T-helper 17 cell (primary cell): ENCODE results near the gene FAM9A. TPM values are rescaled to one million over a fixed set of nuclear protein-coding genes. Genes with fewer than 3 reads are reported as not detected.
"Not testable (repeated sequence)": the region's sequence is repeated elsewhere in the genome, so short reads cannot be mapped to it uniquely, and the experiment has no call there.

Source experiments
- ATAC-seq: fragments of 150-1000 bp; cut with Tn5 transposase; 2 replicates; pipeline ENCODE4 v1.10.0; 2021; ENCODE audit warnings: mild to moderate bottlenecking, moderate library complexity
- DNase-seq, 3 donors: peaks; one replicate each; pipeline versions ENCODE4 v3.0.0 to v3.0.0-alpha.2; 2020 to 2021
- H3K9me3 ChIP-seq: one replicate; pipeline ENCODE4 v1.7.0; 2013; ENCODE audit warnings: low read length, mild to moderate bottlenecking; ENCODE audit not compliant: control insufficient read depth, poor library complexity, severe bottlenecking
- H3K27ac Mint-ChIP-seq: one replicate; pipeline ENCODE4 v1.8.0; 2022; ENCODE audit warnings: mild to moderate bottlenecking, moderate library complexity, mixed read lengths
- H3K27me3 Mint-ChIP-seq: one replicate; pipeline ENCODE4 v1.8.0; 2022; ENCODE audit warnings: mixed read lengths
- H3K36me3 Mint-ChIP-seq: one replicate; pipeline ENCODE4 v1.8.0; 2022; ENCODE audit warnings: low read depth, mixed read lengths
- H3K4me1 Mint-ChIP-seq: one replicate; pipeline ENCODE4 v1.8.0; 2022; ENCODE audit warnings: mild to moderate bottlenecking, mixed read lengths
- H3K4me3 Mint-ChIP-seq: one replicate; pipeline ENCODE4 v1.8.0; 2022; ENCODE audit warnings: mild to moderate bottlenecking, moderate library complexity, mixed read lengths
- total RNA-seq, 4 donors: library from RNA in 2 of 4; stranded (reverse) in 2 of 4; gene quantifications; one replicate each; pipeline ENCODE4 v1.2.3 and lab custom pipeline; 2022 to 2026

Gene FAM9A
- total RNA-seq, 2 donors from 2014 or later: not detected

DNA sequence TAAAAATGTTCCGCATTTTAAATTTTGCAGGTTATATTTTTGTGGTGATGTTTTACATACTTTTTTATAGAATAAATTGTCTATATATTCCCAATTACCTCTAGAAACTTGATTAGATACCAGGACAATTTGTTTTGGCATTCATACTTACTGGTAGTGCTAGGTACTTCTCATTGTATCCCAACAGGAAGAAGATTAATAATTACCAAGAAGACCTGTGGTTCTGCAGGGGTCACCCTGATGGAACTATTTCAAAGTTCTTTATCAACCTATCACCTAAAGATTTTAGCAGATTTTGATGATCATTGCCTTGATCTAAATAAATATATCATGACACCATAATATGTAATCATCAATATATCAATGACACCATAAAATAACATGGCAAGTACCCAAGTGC, 22.5 kb upstream of the FAM9A start:
- Mint-ChIP-seq H3K27me3 (peaks cover 22% of the 10 kb centered on the region), H3K36me3 (no peaks in the 10 kb centered on the region), H3K27ac (no peak overlapping the region), H3K4me3 (no peak overlapping the region), H3K4me1 (peaks cover 6% of the 10 kb centered on the region)
- ATAC-seq (no peak), DNase-seq (no peak)
- H3K9me3 ChIP-seq: no peaks in the 10 kb centered on the region

DNA sequence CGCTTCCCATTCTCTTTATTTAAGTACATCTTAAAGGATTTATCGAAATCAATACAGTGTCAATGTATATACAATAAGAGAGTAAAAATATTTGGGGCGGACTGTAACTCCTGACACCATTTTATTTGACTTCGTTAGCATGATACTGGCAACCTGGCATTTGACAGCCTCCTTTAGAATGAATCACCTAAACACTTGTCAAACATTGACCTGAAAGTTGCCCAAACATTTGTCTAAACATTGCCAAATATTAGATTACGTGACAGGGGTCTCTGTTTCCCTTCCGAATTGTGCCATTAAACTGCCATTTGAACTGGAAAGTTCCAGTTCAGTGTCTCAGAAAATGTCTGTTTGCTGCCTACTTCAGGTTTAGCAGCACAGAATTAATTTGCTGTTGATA, 20.8 kb upstream of the FAM9A start:
- Mint-ChIP-seq H3K4me1 (peaks cover 6% of the 10 kb centered on the region), H3K36me3 (no peaks in the 10 kb centered on the region), H3K27ac (no peak overlapping the region), H3K27me3 (peaks cover 22% of the 10 kb centered on the region), H3K4me3 (no peak overlapping the region)
- no peak for DNase-seq
- ATAC-seq: no peak
- H3K9me3 ChIP-seq: no peaks in the 10 kb centered on the region

DNA sequence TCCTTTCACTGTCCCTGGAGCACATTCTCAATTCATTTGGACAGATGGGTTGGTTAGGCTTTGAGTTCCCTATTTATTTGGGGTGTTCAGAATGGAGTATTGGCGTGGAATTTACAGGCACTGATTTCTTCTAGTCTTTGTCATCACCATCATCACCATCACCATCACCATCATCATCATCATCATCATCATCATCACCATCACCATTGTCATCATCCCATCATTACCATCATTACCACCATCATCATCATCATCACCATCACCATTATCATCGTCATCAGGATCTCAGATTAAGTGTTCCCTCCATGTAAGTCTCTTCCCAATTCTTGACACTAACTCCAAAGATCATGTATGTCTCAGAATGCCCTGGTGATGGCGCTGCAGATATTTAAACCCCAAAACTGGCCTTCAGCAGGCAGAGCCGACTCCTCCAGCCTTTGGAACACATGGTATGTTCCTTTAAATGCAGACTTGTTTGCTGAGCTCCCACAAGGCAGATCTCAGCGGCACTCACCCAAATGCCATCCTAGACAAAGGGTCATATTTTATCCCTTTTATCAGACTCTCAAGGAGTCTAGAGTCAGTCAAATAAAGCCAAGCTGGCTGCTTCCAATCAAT, 19.8 kb upstream of the FAM9A start:
- Mint-ChIP-seq H3K27me3 (peaks cover 15% of the 10 kb centered on the region), H3K36me3 (no peaks in the 10 kb centered on the region), H3K4me3 (no peak overlapping the region), H3K27ac (no peak overlapping the region), H3K4me1 (peaks cover 6% of the 10 kb centered on the region)
- no peak for ATAC-seq
- DNase-seq: no peak
- H3K9me3 ChIP-seq: no peaks in the 10 kb centered on the region

DNA sequence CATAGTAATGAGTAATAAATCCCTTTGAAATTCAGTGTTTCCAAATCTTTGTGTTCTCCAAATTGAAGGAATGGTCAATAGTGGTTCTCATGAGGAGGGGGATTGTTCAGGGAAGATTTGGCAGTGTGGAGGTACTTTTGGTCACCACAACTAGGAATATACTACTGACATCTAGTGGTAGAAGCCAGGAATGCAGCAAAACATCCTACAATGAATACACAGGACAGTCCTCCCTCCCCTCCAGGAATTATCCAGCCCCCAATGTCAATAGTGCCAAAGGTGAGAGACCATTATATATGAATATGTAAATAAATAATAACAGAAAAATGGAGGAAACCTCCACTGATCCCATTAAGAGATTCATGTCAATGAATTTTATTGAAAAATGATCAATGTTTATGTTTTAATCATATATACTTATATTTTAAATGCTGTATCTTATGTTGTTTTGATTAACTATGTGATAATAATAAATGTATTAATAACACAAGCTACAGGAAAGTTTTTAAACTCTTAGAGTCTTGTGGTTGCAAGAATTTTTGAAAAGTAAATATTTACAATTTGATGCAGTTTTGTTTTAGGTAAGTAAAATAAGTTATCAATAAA, 14.4 kb upstream of the FAM9A start:
- no peak overlapping the region for H3K27ac Mint-ChIP-seq
- H3K9me3 ChIP-seq: no peaks in the 10 kb centered on the region
- H3K4me3 Mint-ChIP-seq: no peak overlapping the region
- DNase-seq: no peak
- H3K27me3 Mint-ChIP-seq: no peaks in the 10 kb centered on the region
- no peaks in the 10 kb centered on the region for H3K4me1 Mint-ChIP-seq
- no peak for ATAC-seq
- H3K36me3 Mint-ChIP-seq: no peaks in the 10 kb centered on the region

DNA sequence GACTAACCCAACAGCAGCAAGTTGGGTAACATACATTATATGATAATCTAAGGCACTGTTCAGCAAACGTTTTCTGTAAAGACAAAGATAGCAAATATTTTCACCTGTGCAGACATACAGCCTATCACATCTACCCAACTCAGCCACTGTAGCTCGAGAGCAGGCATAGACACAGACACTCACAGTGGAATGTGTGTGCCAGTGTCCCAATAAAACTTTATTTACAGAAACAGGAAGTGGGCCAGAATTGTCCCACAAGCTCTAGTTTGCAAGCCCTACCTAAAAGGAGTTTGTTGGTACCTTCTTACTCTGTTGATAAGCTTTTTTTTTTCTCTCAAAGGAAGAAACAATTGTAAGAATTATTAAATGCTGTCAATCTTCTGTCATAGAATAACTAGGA, 11.9 kb upstream of the FAM9A start:
- H3K4me3 Mint-ChIP-seq: no peak overlapping the region
- no peaks in the 10 kb centered on the region for H3K27me3 Mint-ChIP-seq
- DNase-seq (no peak), ATAC-seq (no peak)
- no peaks in the 10 kb centered on the region for H3K9me3 ChIP-seq
- no peaks in the 10 kb centered on the region for H3K36me3 Mint-ChIP-seq
- no peak overlapping the region for H3K27ac Mint-ChIP-seq
- H3K4me1 Mint-ChIP-seq: no peaks in the 10 kb centered on the region

DNA sequence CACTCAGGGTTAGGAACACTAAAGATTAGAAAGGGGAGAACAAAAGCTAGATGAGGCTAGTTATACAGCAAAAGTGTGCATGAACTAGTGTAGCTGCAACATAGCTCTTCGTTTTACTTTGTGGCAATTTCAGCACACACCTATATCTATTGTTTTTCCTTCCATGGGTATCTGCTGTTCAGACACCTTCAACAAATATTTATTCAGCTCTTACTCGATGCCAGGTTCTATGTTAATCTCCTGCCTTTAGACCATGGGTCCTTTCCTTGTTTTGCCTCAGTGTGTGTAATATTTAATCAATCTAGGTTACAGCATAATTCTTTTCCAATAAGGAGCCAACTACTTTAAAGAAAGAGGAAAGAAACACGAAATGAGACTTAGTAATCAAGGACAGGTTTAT, 10.4 kb upstream of the FAM9A start:
- H3K36me3 Mint-ChIP-seq: no peaks in the 10 kb centered on the region
- H3K4me1 Mint-ChIP-seq: no peaks in the 10 kb centered on the region
- no peak overlapping the region for H3K4me3 Mint-ChIP-seq
- H3K27me3 Mint-ChIP-seq: peaks cover 8% of the 10 kb centered on the region
- no peak for DNase-seq
- H3K9me3 ChIP-seq: no peaks in the 10 kb centered on the region
- ATAC-seq: no peak
- no peak overlapping the region for H3K27ac Mint-ChIP-seq

DNA sequence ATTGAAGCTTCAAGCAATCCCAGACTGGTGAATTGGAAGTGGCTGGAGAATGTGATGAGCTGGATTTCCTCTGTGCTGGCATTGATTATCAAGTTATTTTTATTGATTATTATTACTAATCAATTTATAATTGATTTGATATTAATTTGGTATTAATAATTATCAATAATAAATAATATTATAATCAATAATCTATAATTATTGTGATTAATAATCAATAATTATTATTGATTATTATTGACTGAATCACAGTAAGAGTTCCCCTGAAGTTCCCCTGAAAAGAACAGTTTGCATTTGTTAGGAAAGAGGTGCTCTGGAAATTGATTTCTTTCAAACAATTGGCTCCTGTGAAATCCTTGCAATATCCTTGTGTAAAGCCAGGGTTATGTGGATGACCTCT, 7.5 kb upstream of the FAM9A start:
- Mint-ChIP-seq H3K4me3 (no peak overlapping the region), H3K27ac (no peak overlapping the region), H3K4me1 (no peaks in the 10 kb centered on the region), H3K27me3 (peaks cover 18% of the 10 kb centered on the region), H3K36me3 (no peaks in the 10 kb centered on the region)
- no peaks in the 10 kb centered on the region for H3K9me3 ChIP-seq
- no peak for DNase-seq
- no peak for ATAC-seq

DNA sequence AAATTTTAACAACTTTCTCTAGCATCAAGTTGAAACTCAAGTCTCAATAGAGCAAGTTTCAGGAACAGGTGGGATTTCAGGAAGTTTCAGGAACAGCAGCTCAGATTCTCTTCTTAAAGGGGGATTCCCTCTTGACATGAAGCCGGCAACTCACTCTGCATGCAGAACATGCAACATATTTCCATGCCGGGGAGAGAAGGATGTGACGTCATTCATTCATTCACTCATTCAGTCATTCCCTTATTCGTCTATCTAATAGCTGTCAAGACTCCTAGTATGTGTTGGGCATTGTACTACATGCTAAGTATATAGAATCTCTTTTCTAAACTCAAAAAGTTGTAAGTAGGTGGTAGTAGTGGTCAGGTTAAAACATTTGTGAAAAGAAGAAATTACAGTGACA, 4.8 kb upstream of the FAM9A start:
- Mint-ChIP-seq H3K27ac (no peak overlapping the region), H3K27me3 (peaks cover 24% of the 10 kb centered on the region), H3K4me3 (no peak overlapping the region), H3K36me3 (no peaks in the 10 kb centered on the region), H3K4me1 (no peaks in the 10 kb centered on the region)
- ATAC-seq (no peak), DNase-seq (no peak)
- no peaks in the 10 kb centered on the region for H3K9me3 ChIP-seq

DNA sequence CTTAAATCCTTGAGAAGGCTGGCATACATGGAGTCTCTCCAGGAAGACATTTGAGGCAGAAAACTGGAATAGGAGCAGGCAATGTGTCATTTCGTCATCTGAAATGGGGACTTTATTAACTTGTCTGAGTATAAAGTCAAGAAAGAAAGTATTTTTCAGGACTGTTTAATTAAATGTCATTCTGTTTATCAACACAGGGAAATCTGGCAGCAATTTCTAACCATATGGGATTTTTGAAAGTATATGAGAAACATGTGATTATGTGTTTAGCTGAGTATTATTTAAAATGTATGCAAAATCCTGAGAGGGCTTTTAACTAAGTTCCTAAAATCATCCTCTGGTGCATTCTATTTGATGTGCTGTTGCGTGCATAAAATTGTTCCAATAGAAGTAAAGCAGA, 3.9 kb upstream of the FAM9A start:
- DNase-seq (no peak), ATAC-seq (no peak)
- Mint-ChIP-seq H3K27ac (no peak overlapping the region), H3K27me3 (peaks cover 24% of the 10 kb centered on the region), H3K4me1 (no peaks in the 10 kb centered on the region), H3K4me3 (no peak overlapping the region), H3K36me3 (no peaks in the 10 kb centered on the region)
- H3K9me3 ChIP-seq: no peaks in the 10 kb centered on the region

DNA sequence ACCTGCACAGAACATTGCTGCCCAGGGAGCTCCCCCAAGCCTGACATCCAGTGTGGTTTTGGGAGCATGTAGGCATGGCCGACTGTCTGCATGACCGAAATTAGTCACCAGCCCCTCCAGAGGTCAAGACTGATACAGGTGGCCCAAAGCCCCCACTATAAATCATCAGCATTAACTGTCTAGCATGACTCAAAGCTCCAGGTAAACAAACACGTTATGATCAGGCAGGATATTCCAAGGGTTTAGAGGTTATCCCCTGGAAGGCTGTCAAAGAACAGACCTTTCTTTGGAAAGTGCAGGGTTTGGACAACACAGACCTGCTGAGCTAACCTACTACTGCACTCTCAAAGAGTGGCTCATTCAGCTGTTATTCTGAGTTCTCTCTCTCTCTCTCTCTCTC, 2.1 kb upstream of the FAM9A start:
- no peak overlapping the region for H3K4me3 Mint-ChIP-seq
- peaks cover 24% of the 10 kb centered on the region for H3K27me3 Mint-ChIP-seq
- H3K9me3 ChIP-seq: no peaks in the 10 kb centered on the region
- H3K27ac Mint-ChIP-seq: no peak overlapping the region
- H3K36me3 Mint-ChIP-seq: no peaks in the 10 kb centered on the region
- no peaks in the 10 kb centered on the region for H3K4me1 Mint-ChIP-seq
- ATAC-seq: no peak
- DNase-seq: no peak

DNA sequence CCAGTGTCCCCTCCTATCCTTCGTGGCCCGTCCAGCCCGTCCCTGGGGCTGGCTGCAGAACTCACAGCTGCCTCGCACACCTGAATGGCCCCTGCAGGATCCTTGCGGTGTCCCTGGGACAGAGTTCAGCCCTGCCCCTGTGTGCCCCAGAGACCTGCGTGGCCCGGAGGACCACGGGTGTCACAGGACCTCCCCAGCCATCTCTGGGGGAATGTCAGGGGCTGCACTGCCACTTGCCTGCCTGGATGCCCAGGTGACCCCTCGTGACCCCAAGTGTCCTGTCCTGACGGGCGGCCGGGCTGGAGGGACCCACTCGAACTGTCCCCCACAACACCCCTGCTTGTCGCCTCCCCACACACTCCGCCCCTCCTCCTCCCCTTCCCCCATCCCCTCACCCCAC, 832 bp downstream of the FAM9A start:
- DNase-seq, H3K4me1 Mint-ChIP-seq, H3K36me3 Mint-ChIP-seq, ATAC-seq, H3K4me3 Mint-ChIP-seq, H3K27ac Mint-ChIP-seq, H3K9me3 ChIP-seq: not testable (repeated sequence)
- peaks cover 11% of the 10 kb centered on the region for H3K27me3 Mint-ChIP-seq

DNA sequence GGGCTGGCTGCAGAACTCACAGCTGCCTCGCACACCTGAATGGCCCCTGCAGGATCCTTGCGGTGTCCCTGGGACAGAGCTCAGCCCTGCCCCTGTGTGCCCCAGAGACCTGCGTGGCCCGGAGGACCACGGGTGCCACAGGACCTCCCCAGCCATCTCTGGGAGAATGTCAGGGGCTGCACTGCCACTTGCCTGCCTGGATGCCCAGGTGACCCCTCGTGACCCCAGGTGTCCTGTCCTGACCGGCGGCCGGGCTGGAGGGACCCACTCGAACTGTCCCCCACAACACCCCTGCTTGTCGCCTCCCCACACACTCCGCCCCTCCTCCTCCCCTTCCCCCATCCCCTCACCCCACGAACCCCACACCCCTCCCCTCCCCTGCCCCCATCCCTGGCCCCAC, 1.9 kb downstream of the FAM9A start:
- peaks cover 22% of the 10 kb centered on the region for H3K27me3 Mint-ChIP-seq
- not testable (repeated sequence) for H3K4me3 Mint-ChIP-seq, H3K9me3 ChIP-seq, ATAC-seq, H3K27ac Mint-ChIP-seq, H3K4me1 Mint-ChIP-seq, DNase-seq, H3K36me3 Mint-ChIP-seq

DNA sequence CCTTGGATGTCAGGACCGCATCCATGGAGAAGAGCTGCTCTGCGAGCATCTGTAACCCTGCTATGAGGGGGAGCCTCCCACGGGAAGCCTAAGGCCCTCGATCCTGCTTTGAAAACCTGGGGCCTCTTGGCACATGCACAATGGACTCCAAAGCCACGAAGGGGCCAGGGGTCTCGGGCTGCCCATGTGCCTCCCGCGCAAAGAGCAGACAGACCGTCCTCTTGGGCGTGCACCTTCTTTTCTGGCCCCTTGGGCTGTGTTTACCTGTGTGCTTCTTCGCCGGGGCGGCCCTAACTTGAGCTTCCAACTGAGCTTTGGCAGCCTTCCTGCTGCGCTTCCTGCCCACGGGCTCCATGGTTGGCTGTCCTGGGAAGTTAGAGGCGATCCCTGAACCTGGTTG, 2.5 kb downstream of the FAM9A start:
- not testable (repeated sequence) for H3K4me3 Mint-ChIP-seq, H3K4me1 Mint-ChIP-seq, H3K9me3 ChIP-seq, H3K36me3 Mint-ChIP-seq, DNase-seq, ATAC-seq, H3K27ac Mint-ChIP-seq
- H3K27me3 Mint-ChIP-seq: peaks cover 21% of the 10 kb centered on the region

DNA sequence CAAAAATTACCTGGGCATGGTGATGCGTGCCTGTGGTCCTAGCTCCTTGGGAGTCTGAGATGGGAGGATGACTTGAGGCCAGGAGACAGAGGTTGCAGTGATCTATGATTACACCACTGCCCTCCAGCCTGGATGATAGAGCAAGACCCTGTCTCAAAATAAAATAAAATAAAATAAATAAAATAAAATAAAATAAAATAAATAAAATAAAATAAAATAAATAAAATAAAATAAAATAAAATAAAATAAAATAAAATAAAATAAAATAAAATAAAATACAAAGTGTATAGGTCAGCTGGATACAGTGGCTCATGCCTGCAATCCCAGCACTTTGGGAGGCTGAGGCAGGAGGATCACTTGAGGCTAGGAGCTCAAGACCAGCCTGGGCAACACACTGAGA, 14.1 kb downstream of the FAM9A start:
- not testable (repeated sequence) for H3K9me3 ChIP-seq, H3K27ac Mint-ChIP-seq, DNase-seq, ATAC-seq, H3K36me3 Mint-ChIP-seq, H3K27me3 Mint-ChIP-seq, H3K4me1 Mint-ChIP-seq, H3K4me3 Mint-ChIP-seq
